HEK293 (cell line): ENCODE data around the gene HOXB8.

Source experiments
- FEZF1 ChIP-seq: fragments of 450-650 bp; formaldehyde crosslinking; IDR thresholded peaks from 2 replicates; pipeline ENCODE4 v1.5.1; 2016; ENCODE audit warnings: missing biosample characterization, missing genetic modification characterization
- PRDM10 ChIP-seq: fragments of 450-650 bp; formaldehyde crosslinking; IDR thresholded peaks from 2 replicates; pipeline ENCODE4 v1.5.1; 2016; ENCODE audit warnings: missing biosample characterization, missing genetic modification characterization
- SP3 ChIP-seq: fragments of 450-650 bp; formaldehyde crosslinking; IDR thresholded peaks from 2 replicates; pipeline ENCODE4 v1.5.1; 2016; ENCODE audit warnings: missing biosample characterization, missing genetic modification characterization
- ZBTB17 ChIP-seq: fragments of 450-650 bp; formaldehyde crosslinking; IDR thresholded peaks from 2 replicates; pipeline ENCODE4 v1.5.1; 2016; ENCODE audit warnings: missing biosample characterization, missing genetic modification characterization
- ZBTB48 ChIP-seq: fragments of 450-650 bp; formaldehyde crosslinking; IDR thresholded peaks from 2 replicates; pipeline ENCODE4 v1.5.1; 2016; ENCODE audit warnings: missing biosample characterization, missing genetic modification characterization
- ZNF10 ChIP-seq: fragments of 450-650 bp; formaldehyde crosslinking; IDR thresholded peaks from 2 replicates; pipeline ENCODE4 v1.5.1; 2017; ENCODE audit warnings: missing biosample characterization, missing genetic modification characterization
- ZNF175 ChIP-seq: fragments of 450-650 bp; formaldehyde crosslinking; IDR thresholded peaks from 2 replicates; pipeline ENCODE4 v1.5.1; 2016; ENCODE audit warnings: missing biosample characterization, missing genetic modification characterization
- ZNF214 ChIP-seq: fragments of 450-650 bp; formaldehyde crosslinking; IDR thresholded peaks from 2 replicates; pipeline ENCODE4 v1.5.1; 2017; ENCODE audit warnings: missing biosample characterization, mild to moderate bottlenecking, missing genetic modification characterization, borderline replicate concordance
- ZNF473 ChIP-seq: fragments of 450-650 bp; formaldehyde crosslinking; IDR thresholded peaks from 2 replicates; pipeline ENCODE4 v1.5.1; 2017; ENCODE audit warnings: missing biosample characterization, missing genetic modification characterization
- ZNF510 ChIP-seq: fragments of 450-650 bp; formaldehyde crosslinking; IDR thresholded peaks from 2 replicates; pipeline ENCODE4 v1.5.1; 2018; ENCODE audit warnings: mild to moderate bottlenecking, missing genetic modification characterization, missing biosample characterization; ENCODE audit not compliant: insufficient replicate concordance
- ZNF513 ChIP-seq: fragments of 450-650 bp; IDR thresholded peaks from 2 replicates; pipeline ENCODE4 v1.5.1; 2018; ENCODE audit warnings: missing biosample characterization, missing genetic modification characterization
- ZNF558 ChIP-seq: fragments of 450-650 bp; formaldehyde crosslinking; IDR thresholded peaks from 2 replicates; pipeline ENCODE4 v1.5.1; 2016; ENCODE audit warnings: missing biosample characterization, missing genetic modification characterization
- ZNF600 ChIP-seq: fragments of 450-650 bp; formaldehyde crosslinking; IDR thresholded peaks from 2 replicates; pipeline ENCODE4 v1.5.1; 2016; ENCODE audit warnings: missing biosample characterization, missing genetic modification characterization
- ZNF701 ChIP-seq: fragments of 450-650 bp; formaldehyde crosslinking; IDR thresholded peaks from 2 replicates; pipeline ENCODE4 v1.5.1; 2016; ENCODE audit warnings: missing biosample characterization, missing genetic modification characterization
- ZNF704 ChIP-seq: fragments of 450-650 bp; formaldehyde crosslinking; IDR thresholded peaks from 2 replicates; pipeline ENCODE4 v1.5.1; 2016; ENCODE audit warnings: missing biosample characterization, missing genetic modification characterization
- ZNF76 ChIP-seq: fragments of 450-650 bp; formaldehyde crosslinking; IDR thresholded peaks from 2 replicates; pipeline ENCODE4; 2016; ENCODE audit warnings: low read depth, missing biosample characterization, missing genetic modification characterization, borderline replicate concordance
- ZNF843 ChIP-seq: fragments of 450-650 bp; formaldehyde crosslinking; IDR thresholded peaks from 2 replicates; pipeline ENCODE4 v1.5.1; 2016; ENCODE audit warnings: missing biosample characterization, missing genetic modification characterization
- TF ChIP-seq, protein P1 (sequence below): fragments of 450-650 bp; formaldehyde crosslinking; IDR thresholded peaks from 2 replicates; pipeline ENCODE4 v1.5.1; 2016; ENCODE audit warnings: missing biosample characterization, missing genetic modification characterization

Gene HOXB8

DNA sequence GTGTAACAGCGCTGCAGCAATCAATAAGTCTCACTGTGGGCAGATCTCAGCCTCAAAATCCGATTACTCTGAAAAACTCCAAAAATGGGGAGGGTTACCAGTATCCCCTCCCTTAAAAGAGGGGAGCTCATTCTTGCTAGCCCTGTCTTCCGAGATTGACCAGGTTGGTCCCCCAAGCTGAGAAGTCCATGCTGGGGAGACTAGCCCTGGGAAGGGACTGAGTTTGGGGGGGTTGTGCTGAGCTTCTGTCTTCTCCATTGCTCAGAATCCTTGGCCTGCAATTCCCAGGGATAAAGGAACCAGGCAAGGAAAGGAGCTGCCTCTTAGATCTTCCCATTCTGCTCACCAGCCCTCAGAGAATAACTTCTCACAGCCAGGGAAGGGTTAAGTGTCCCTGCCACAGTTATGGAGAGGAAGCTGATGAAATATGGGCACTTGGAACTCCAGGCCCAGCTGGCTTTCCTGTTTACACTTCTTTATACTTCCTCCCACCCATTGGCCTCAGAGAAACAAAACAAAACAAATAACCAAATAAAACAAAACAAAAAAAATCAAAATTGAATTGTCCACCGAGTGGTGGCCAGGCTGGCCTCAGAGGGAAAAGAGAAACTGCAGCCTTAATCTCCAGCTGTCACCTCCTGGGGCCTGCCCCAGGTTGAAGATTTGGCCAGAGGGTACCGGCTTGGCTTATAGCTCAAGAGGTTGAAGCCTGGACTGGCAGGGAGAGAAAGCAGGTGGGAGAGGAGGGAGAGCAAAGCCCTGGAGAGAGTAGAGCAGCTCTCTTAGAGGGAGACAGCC lies 27.6 kb downstream of the HOXB8 start (continued):
- TF ChIP-seq ZBTB17 (tag by site-specific recombination) (peak; percentile 74; the same call in 1 of the 2 replicates), FEZF1 (peak; percentile 58; the same call in 1 of the 2 replicates), SP3 (tag by site-specific recombination) (no peak), ZNF473 (tag by site-specific recombination) (no peak), ZNF701 (tag by site-specific recombination) (no peak), ZNF214 (tag by site-specific recombination) (no peak), ZNF704 (tag by site-specific recombination) (no peak), ZNF10 (no peak), ZNF843 (tag by site-specific recombination) (peak; percentile 67), ZNF510 (tag by site-specific recombination) (no peak), ZNF175 (no peak), ZNF558 (tag by site-specific recombination) (peak; percentile 48; the same call in 1 of the 2 replicates), ZBTB48 (tag by site-specific recombination) (peak; percentile 64; the same call in 1 of the 2 replicates), ZNF513 (tag by site-specific recombination) (peak; percentile 67), ZNF600 (tag by site-specific recombination) (peak; percentile 75; the same call in 1 of the 2 replicates), ZNF76 (tag by site-specific recombination) (peak; percentile 39; the same call in 1 of the 2 replicates), PRDM10 (peak; percentile 80)
- TF ChIP-seq, protein P1, sequence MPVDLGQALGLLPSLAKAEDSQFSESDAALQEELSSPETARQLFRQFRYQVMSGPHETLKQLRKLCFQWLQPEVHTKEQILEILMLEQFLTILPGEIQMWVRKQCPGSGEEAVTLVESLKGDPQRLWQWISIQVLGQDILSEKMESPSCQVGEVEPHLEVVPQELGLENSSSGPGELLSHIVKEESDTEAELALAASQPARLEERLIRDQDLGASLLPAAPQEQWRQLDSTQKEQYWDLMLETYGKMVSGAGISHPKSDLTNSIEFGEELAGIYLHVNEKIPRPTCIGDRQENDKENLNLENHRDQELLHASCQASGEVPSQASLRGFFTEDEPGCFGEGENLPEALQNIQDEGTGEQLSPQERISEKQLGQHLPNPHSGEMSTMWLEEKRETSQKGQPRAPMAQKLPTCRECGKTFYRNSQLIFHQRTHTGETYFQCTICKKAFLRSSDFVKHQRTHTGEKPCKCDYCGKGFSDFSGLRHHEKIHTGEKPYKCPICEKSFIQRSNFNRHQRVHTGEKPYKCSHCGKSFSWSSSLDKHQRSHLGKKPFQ (tag by site-specific recombination) = peak; percentile 87
- TF ChIP-seq, all 188 proteins: peak for 42
